ENCODE results near the gene DCXR. TPM values are rescaled to one million over a fixed set of nuclear protein-coding genes. Genes with fewer than 3 reads are reported as not detected.
A peak's percentile ranks its signal among the peaks of the same experiment; 100 is the strongest.

Gene DCXR
- total and polyA plus RNA-seq, 8 donors, result 34.8 to 108 (median 60.0) TPM

GRCh38 chr17:82055023-82055964 is 17.8 kb upstream of the DCXR start:
- intact Hi-C loops (cut with DNase I), result no loop called here

GRCh38 chr17:82054351-82055022 is 17.0 kb upstream of the DCXR start:
- H3K27ac ChIP-seq, result no peak overlapping the region
- ATAC-seq, result no peak
- no peaks in the 10 kb centered on the region for H3K9me3 ChIP-seq
- intact Hi-C loops (cut with DNase I), result no loop called here
- 86 to 88% methylated on average over 34 to 38 of the region's 38 CpGs for WGBS, 2 donors
- no peaks in the 10 kb centered on the region for H3K27me3 ChIP-seq
- peaks cover 0 to 26% (median 8%) of the 10 kb centered on the region in 3 donors for H3K36me3 ChIP-seq
- no peak for FAIRE-seq
- peaks cover 0 to 11% (median 0%) of the 10 kb centered on the region in 3 donors for H3K4me1 ChIP-seq
- peak in 4 of 6 donors; percentile 5 to 62 (median 26) for DNase-seq
- H3K4me3 ChIP-seq, result no peak overlapping the region
- TF ChIP-seq CTCF (IDR thresholded peaks at IDR 0.05), result no peak

More at GRCh38 chr17:82055023-82055964, 17.8 kb upstream of the DCXR start:
- Histone ChIP-seq H3K36me3 (peaks cover 0 to 32% (median 8%) of the 10 kb centered on the region in 3 donors), H3K27ac (no peak overlapping the region), H3K4me1 (peaks cover 0 to 11% (median 0%) of the 10 kb centered on the region in 3 donors), H3K4me3 (no peak overlapping the region), H3K9me3 (no peaks in the 10 kb centered on the region), H3K27me3 (no peaks in the 10 kb centered on the region)
- TF ChIP-seq CTCF (IDR thresholded peaks at IDR 0.05), result no peak
- no peak for ATAC-seq
- DNase-seq, result peak in 2 of 6 donors; percentile 15 to 26
- WGBS, 2 donors, result 88 to 89% methylated on average over 26 of the region's 26 CpGs
- no peak for FAIRE-seq

GRCh38 chr17:82053556-82054263 is 16.2 kb upstream of the DCXR start:
- no peaks in the 10 kb centered on the region for H3K9me3 ChIP-seq
- peaks cover 0 to 11% (median 0%) of the 10 kb centered on the region in 3 donors for H3K4me1 ChIP-seq
- peaks cover 0 to 24% (median 8%) of the 10 kb centered on the region in 3 donors for H3K36me3 ChIP-seq
- ATAC-seq, result no peak
- peak in 3 of 6 donors; percentile 16 to 77 (median 34) for DNase-seq
- no peaks in the 10 kb centered on the region for H3K27me3 ChIP-seq
- no peak for FAIRE-seq
- H3K4me3 ChIP-seq, result no peak overlapping the region
- no peak overlapping the region for H3K27ac ChIP-seq
- TF ChIP-seq CTCF (IDR thresholded peaks at IDR 0.05), result no peak
- WGBS, 2 donors, result 92 to 94% methylated on average over 26 to 28 of the region's 28 CpGs
- intact Hi-C loops (cut with DNase I), result no loop called here

- no peak for TF ChIP-seq CTCF (IDR thresholded peaks at IDR 0.05)
- H3K4me1 ChIP-seq, result peaks cover 0 to 11% (median 0%) of the 10 kb centered on the region in 3 donors
- intact Hi-C loops (cut with DNase I), result no loop called here
- peak overlapping the region in 2 of 4 donors; percentile 68 to 92 for H3K4me3 ChIP-seq
- H3K27me3 ChIP-seq, result no peaks in the 10 kb centered on the region
- no peak overlapping the region for H3K27ac ChIP-seq
- DNase-seq (peak in 3 of 6 donors; percentile 22 to 57 (median 27)), FAIRE-seq (no peak), ATAC-seq (no peak)
- 69 to 78% methylated on average over 17 to 19 of the region's 19 CpGs for WGBS, 2 donors
- no peaks in the 10 kb centered on the region for H3K9me3 ChIP-seq
- H3K36me3 ChIP-seq, result peaks cover 0 to 20% (median 8%) of the 10 kb centered on the region in 3 donors
Measured at GRCh38 chr17:82053130-82053529, 15.6 kb upstream of the DCXR start.
